Stimulated activated CD4-positive, alpha-beta T cell treated with anti-CD3 and anti-CD28 coated beads, TNF-alpha, amount 100 ng/mL, for 48 hours (primary cell): Measurements from ENCODE around the gene TMEM108.

Experiments
- DNase-seq, 3 donors: peaks; one replicate each; pipeline ENCODE4 v3.0.0-alpha.2; 2020; ENCODE audit warnings: low read depth in 3 of 3

The TMEM108 gene

GRCh38 chr3:133277813-133278212 is 239.6 kb downstream of the TMEM108 start:
- DNase-seq = no peak

GRCh38 chr3:133278260-133279043 is 240.3 kb downstream of the TMEM108 start:
- DNase-seq = no peak

GRCh38 chr3:133280586-133280985 is 242.4 kb downstream of the TMEM108 start:
- DNase-seq = no peak

- DNase-seq = no peak
These were observed 244.0 kb downstream of the TMEM108 start for GRCh38 chr3:133282236-133282635.

GRCh38 chr3:133283958-133284807 is 246.0 kb downstream of the TMEM108 start:
- no peak for DNase-seq

- no peak for DNase-seq
These were observed 251.1 kb downstream of the TMEM108 start for GRCh38 chr3:133289322-133289721.

- no peak for DNase-seq
These were observed 254.1 kb downstream of the TMEM108 start for GRCh38 chr3:133292296-133292695.

GRCh38 chr3:133293397-133294110 is 255.4 kb downstream of the TMEM108 start:
- no peak for DNase-seq

- no peak for DNase-seq
These were observed 256.1 kb downstream of the TMEM108 start for GRCh38 chr3:133294253-133294652.

- no peak for DNase-seq
These were observed 257.2 kb downstream of the TMEM108 start for GRCh38 chr3:133295199-133295901.

- no peak for DNase-seq
These were observed 258.0 kb downstream of the TMEM108 start for GRCh38 chr3:133295944-133296917.

- no peak for DNase-seq
These were observed 258.8 kb downstream of the TMEM108 start for GRCh38 chr3:133296981-133297380.

- DNase-seq = no peak
These were observed 261.9 kb downstream of the TMEM108 start for GRCh38 chr3:133300102-133300501.

- DNase-seq = no peak
These were observed 263.0 kb downstream of the TMEM108 start for GRCh38 chr3:133301194-133301593.

GRCh38 chr3:133301731-133302130 is 263.5 kb downstream of the TMEM108 start:
- no peak for DNase-seq

GRCh38 chr3:133303430-133303829 is 265.2 kb downstream of the TMEM108 start:
- DNase-seq = no peak

- no peak for DNase-seq
These were observed 279.7 kb downstream of the TMEM108 start for GRCh38 chr3:133317866-133318265.

- DNase-seq = no peak
These were observed 290.2 kb downstream of the TMEM108 start for GRCh38 chr3:133328373-133328772.

- DNase-seq = no peak
These were observed 291.4 kb downstream of the TMEM108 start for GRCh38 chr3:133329626-133330025.

GRCh38 chr3:133330065-133330464 is 291.9 kb downstream of the TMEM108 start:
- no peak for DNase-seq
